OCI-LY3 (cell line): ENCODE measurements around the gene COG5.

Source experiments
- H2AFZ ChIP-seq: fragments of 200-600, 300-600 bp; shearing (Covaris generic); 2 replicates; pipeline ENCODE4 v1.6.0; 2014; ENCODE audit warnings: antibody characterized with exemption, low read depth, low read length
- H3K27ac ChIP-seq: fragments of 200-600, 300-600 bp; sonication (generic); 2 replicates; pipeline ENCODE4 v1.5.1; 2014; ENCODE audit warnings: mild to moderate bottlenecking, low read length, moderate library complexity, mixed read lengths
- H3K27me3 ChIP-seq: fragments of 200-600, 300-600 bp; sonication (generic); 2 replicates; pipeline ENCODE4 v1.6.1; 2014; ENCODE audit warnings: low read depth, low read length, mixed read lengths
- H3K36me3 ChIP-seq: fragments of 200-600, 300-600 bp; sonication (generic); replicated peaks from 2 replicates; pipeline ENCODE3; 2014; ENCODE audit warnings: low read depth, low read length, mixed read lengths
- H3K4me1 ChIP-seq: fragments of 300-600, 200-600 bp; sonication (generic); 2 replicates; pipeline ENCODE4 v1.6.1; 2014; ENCODE audit warnings: low read length, mixed read lengths
- H3K4me2 ChIP-seq: fragments of 200-600, 300-600 bp; sonication (generic); 2 replicates; pipeline ENCODE4 v1.6.1; 2014; ENCODE audit warnings: low read length, mixed read lengths
- H3K4me3 ChIP-seq: fragments of 300-600, 200-600 bp; sonication (generic); 2 replicates; pipeline ENCODE4 v1.5.1; 2014; ENCODE audit warnings: antibody characterized with exemption, mild to moderate bottlenecking, low read length, moderate library complexity
- H3K79me2 ChIP-seq: fragments of 300-600, 200-600 bp; shearing (Covaris generic); 2 replicates; pipeline ENCODE4 v1.6.1; 2014; ENCODE audit warnings: mild to moderate bottlenecking, low read length, mixed read lengths
- H3K9ac ChIP-seq: fragments of 300-600, 200-600 bp; shearing (Covaris generic); 2 replicates; pipeline ENCODE4 v1.6.0; 2014; ENCODE audit warnings: mild to moderate bottlenecking, low read length, moderate library complexity
- H3K9me3 ChIP-seq: fragments of 200-600, 300-600 bp; shearing (Covaris generic); 2 replicates; pipeline ENCODE4 v1.6.1; 2014; ENCODE audit warnings: low read length, mixed read lengths; ENCODE audit not compliant: insufficient read depth
- H4K20me1 ChIP-seq: fragments of 200-600, 300-600 bp; sonication (generic); 2 replicates; pipeline ENCODE4 v1.6.1; 2016; ENCODE audit warnings: low read length, mixed read lengths; ENCODE audit not compliant: insufficient read depth
- EZH2phosphoT487 ChIP-seq: fragments of 200-600 bp; shearing (Covaris generic); IDR thresholded peaks from 2 replicates; pipeline ENCODE4 v1.6.1; 2018; ENCODE audit warnings: antibody characterized with exemption, mixed run types, low read depth
- TF ChIP-seq, protein P1 (sequence below): fragments of 200-600, 300-600 bp; sonication (generic); IDR thresholded peaks from 2 replicates; pipeline ENCODE4 v1.5.1; 2014; ENCODE audit warnings: antibody characterized with exemption, low read length, low read depth

Gene COG5

DNA sequence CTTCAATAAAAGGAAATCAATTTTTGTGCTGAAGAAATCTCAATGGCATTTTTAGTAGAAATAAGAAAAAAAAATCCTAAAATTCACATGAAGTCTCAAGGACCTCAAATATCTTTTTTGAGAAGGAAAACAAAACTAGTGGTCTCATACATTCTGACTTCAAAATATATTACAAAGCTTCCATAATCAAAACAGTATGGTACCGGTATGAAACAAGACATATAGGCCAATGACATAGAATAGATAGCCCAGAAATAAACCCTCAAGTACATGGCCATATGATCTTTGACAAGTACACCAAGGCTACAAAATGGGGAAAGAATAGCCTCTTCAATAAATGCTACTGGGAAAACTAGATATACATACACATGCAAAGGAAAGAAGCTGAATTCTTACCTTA lies 225.6 kb downstream of the COG5 start:
- Histone ChIP-seq H3K36me3 (peaks cover 3% of the 10 kb centered on the region), H3K4me3 (no peak overlapping the region), H3K4me2 (no peak overlapping the region), H3K9me3 (no peaks in the 10 kb centered on the region), H3K27ac (no peak overlapping the region), H3K9ac (no peak overlapping the region), H3K79me2 (no peaks in the 10 kb centered on the region), H3K4me1 (peaks cover 3% of the 10 kb centered on the region; the same call in 1 of the 2 replicates), H3K27me3 (no peaks in the 10 kb centered on the region), H2AFZ (no peak overlapping the region), H4K20me1 (no peaks in the 10 kb centered on the region)
- no peak for TF ChIP-seq EZH2phosphoT487
- TF ChIP-seq, protein P1, sequence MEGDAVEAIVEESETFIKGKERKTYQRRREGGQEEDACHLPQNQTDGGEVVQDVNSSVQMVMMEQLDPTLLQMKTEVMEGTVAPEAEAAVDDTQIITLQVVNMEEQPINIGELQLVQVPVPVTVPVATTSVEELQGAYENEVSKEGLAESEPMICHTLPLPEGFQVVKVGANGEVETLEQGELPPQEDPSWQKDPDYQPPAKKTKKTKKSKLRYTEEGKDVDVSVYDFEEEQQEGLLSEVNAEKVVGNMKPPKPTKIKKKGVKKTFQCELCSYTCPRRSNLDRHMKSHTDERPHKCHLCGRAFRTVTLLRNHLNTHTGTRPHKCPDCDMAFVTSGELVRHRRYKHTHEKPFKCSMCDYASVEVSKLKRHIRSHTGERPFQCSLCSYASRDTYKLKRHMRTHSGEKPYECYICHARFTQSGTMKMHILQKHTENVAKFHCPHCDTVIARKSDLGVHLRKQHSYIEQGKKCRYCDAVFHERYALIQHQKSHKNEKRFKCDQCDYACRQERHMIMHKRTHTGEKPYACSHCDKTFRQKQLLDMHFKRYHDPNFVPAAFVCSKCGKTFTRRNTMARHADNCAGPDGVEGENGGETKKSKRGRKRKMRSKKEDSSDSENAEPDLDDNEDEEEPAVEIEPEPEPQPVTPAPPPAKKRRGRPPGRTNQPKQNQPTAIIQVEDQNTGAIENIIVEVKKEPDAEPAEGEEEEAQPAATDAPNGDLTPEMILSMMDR, result no peak

DNA sequence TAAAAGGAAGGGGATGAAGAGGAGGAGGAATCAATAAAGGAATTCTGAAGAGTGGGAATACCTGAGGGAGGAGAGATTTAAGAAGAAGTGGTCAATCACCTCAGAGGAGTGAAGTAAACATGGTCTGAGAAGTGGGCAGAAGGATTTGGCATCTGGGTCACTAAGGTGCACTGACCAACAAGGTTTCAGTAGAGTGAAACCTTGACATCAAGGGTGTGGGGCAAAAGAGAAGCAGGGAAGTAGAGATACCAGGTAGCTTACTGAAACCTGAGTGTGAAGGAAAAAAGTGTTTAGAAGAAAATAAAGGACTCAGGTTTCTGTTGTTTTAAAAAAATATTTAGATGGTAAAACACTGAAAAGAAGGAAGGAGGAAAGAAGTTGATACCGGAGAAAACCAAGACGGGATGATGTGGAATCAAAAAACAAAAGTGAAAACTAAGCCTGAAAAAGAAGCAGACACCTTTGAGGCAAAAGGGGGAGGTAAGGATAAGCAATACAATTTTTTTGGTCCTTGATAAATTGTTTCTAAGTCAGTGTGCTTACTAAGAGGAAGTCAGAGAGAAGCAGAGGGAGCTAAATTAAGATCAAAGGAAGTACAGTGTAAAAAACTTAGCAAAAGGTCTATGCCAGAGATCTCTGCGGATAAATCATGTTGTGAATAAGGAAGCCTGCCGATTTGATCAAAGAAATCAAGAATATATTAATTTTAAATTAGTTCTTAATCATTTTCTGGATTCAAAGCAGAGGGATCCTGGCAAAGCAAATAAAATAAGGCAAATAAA lies 231.0 kb downstream of the COG5 start:
- peaks cover 10% of the 10 kb centered on the region for H3K4me1 ChIP-seq
- H3K27me3 ChIP-seq, result no peaks in the 10 kb centered on the region
- H3K4me2 ChIP-seq, result peak overlapping the region; percentile 14
- no peaks in the 10 kb centered on the region for H4K20me1 ChIP-seq
- no peaks in the 10 kb centered on the region for H3K79me2 ChIP-seq
- H3K27ac ChIP-seq, result no peak overlapping the region
- no peak overlapping the region for H3K9ac ChIP-seq
- H3K36me3 ChIP-seq, result peaks cover under 1% of the 10 kb centered on the region
- H2AFZ ChIP-seq, result no peak overlapping the region
- TF ChIP-seq, protein P1, result no peak
- TF ChIP-seq EZH2phosphoT487, result no peak
- H3K9me3 ChIP-seq, result no peaks in the 10 kb centered on the region
- no peak overlapping the region for H3K4me3 ChIP-seq

DNA sequence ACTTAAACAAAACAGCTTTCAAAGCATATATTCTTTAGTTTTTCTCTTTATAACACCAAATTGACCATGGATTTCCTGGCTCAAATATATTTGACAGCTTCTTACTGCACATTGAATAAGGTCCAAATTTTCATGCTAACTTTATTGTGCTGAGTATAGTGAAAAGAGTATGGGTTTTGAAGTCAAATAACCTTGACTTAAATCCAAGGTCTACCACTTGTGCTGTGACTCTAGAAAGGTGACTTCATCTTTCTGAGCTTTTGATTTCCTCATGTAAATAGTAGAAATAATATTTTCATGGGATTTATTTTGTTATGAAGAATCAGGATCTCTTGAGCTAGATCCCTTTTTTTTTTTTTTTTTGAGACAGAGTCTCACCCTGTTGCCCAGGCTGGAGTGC lies 233.2 kb downstream of the COG5 start:
- Histone ChIP-seq H3K27ac (no peak overlapping the region), H4K20me1 (no peaks in the 10 kb centered on the region)
- TF ChIP-seq EZH2phosphoT487, result no peak
- TF ChIP-seq, protein P1, result no peak

DNA sequence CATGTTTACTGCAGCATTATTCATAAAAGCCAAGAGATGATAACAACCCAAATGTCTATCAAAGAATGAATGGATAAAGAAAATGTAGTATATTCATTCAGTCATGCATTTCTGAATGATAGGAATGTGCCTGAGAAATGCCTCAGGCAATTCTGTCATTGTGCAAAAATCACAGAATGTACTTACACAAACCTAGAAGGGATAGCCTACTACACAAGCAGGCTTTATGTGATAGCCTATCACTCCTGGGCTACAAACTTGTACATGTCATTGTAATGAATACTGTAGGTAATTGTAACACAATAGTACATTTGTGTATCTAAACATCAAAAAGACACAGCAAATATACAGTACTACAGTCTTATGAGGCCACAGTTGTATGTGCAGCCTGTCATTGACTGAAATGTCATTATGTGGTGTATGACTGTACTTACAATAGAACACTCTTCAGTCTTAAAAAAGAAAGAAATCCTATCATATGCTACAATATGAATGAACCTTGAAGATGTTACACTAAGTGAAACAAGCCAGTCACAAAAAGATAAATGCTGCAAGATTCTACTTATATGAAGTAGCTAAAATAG lies 235.6 kb downstream of the COG5 start:
- Histone ChIP-seq H3K9me3 (no peaks in the 10 kb centered on the region), H3K27ac (no peak overlapping the region), H2AFZ (no peak overlapping the region), H3K27me3 (no peaks in the 10 kb centered on the region), H3K4me1 (peaks cover 8% of the 10 kb centered on the region), H3K79me2 (no peaks in the 10 kb centered on the region), H3K4me2 (no peak overlapping the region), H3K4me3 (no peak overlapping the region), H3K9ac (no peak overlapping the region), H4K20me1 (no peaks in the 10 kb centered on the region), H3K36me3 (no peaks in the 10 kb centered on the region)
- TF ChIP-seq, protein P1, result no peak

More for the DNA sequence above, 233.2 kb downstream of the COG5 start:
- Histone ChIP-seq H3K4me2 (no peak overlapping the region), H3K79me2 (no peaks in the 10 kb centered on the region), H3K4me3 (no peak overlapping the region), H3K4me1 (peaks cover 10% of the 10 kb centered on the region), H3K9ac (no peak overlapping the region), H3K36me3 (no peaks in the 10 kb centered on the region), H3K9me3 (no peaks in the 10 kb centered on the region), H2AFZ (no peak overlapping the region), H3K27me3 (no peaks in the 10 kb centered on the region)
